Measurements from ENCODE around the gene PLCL2.

Gene PLCL2

GRCh38 chr3:16999161-16999560, 114.4 kb downstream of the PLCL2 start:
- no peaks in the 10 kb centered on the region for H3K36me3 ChIP-seq (ENCODE audit: control insufficient read depth, insufficient read depth, low read length)
- no peak overlapping the region for H3K4me3 ChIP-seq (ENCODE audit: low read depth, low read length)
- H3K4me1 ChIP-seq (ENCODE audit: control insufficient read depth, insufficient read depth, low read length): no peaks in the 10 kb centered on the region; the same call in 1 of the 2 replicates
- H3K9me3 ChIP-seq (ENCODE audit: control insufficient read depth, insufficient read depth, low read depth, low read length): peaks cover 6% of the 10 kb centered on the region
- no peak overlapping the region for H3K27ac ChIP-seq (ENCODE audit: low read depth, low read length)
- H3K27me3 ChIP-seq (ENCODE audit: control insufficient read depth, insufficient read depth, low read length): peaks cover 94% of the 10 kb centered on the region
- H3K9ac ChIP-seq (ENCODE audit: low read length): no peak overlapping the region

DNA sequence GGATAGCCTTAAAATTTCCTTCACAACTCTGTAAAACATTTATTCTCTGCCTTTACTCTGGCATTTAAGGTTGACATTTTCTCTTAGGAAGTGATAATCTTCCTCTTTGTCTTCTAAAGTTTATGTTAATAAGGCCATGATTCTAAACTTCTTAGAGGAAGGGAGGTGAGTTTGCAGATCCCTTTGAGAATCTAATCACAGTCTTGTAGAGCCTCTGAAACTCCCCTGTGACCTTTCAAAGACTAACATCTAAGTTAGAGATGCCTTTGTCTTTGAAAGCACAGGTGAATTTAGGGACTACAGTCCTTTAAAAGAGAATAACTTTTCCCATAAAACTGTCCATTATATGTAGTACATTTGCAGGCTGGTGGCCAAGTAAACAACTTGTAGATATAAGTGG, 115.1 kb downstream of the PLCL2 start:
- H3K27me3 ChIP-seq (ENCODE audit: control insufficient read depth, insufficient read depth, low read length): peaks cover 98% of the 10 kb centered on the region
- no peak overlapping the region for H3K27ac ChIP-seq (ENCODE audit: low read depth, low read length)
- H3K4me1 ChIP-seq (ENCODE audit: control insufficient read depth, insufficient read depth, low read length): no peaks in the 10 kb centered on the region; the same call in 1 of the 2 replicates
- H3K36me3 ChIP-seq (ENCODE audit: control insufficient read depth, insufficient read depth, low read length): no peaks in the 10 kb centered on the region
- H3K9me3 ChIP-seq (ENCODE audit: control insufficient read depth, insufficient read depth, low read depth, low read length): peaks cover 6% of the 10 kb centered on the region
- no peak overlapping the region for H3K9ac ChIP-seq (ENCODE audit: low read length)
- H3K4me3 ChIP-seq (ENCODE audit: low read depth, low read length): no peak overlapping the region

DNA sequence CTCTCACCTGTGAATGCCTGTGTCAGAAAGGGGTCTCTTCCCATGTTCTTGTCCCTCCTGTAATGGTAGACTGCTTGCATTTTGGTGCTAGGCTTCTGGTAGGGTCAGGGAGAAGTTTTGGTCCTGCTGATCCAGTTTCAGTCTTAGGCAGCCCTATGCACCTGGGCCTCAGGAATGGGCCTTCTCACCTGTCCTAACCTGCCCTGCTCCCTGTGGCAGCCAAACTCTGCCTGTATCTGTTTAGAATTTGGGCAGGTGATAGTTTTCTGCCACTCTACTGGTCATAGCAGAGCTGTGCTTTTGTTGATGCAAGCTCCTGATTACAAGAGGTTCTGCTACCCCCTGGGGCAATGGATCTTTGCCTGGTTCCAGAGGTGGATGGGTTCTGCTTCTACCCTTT, 118.7 kb downstream of the PLCL2 start:
- H3K9ac ChIP-seq (ENCODE audit: low read length): no peak overlapping the region
- no peaks in the 10 kb centered on the region; the same call in 1 of the 2 replicates for H3K4me1 ChIP-seq (ENCODE audit: control insufficient read depth, insufficient read depth, low read length)
- H3K27ac ChIP-seq (ENCODE audit: low read depth, low read length): no peak overlapping the region
- H3K9me3 ChIP-seq (ENCODE audit: control insufficient read depth, insufficient read depth, low read depth, low read length): peaks cover 6% of the 10 kb centered on the region
- peaks cover 80% of the 10 kb centered on the region for H3K27me3 ChIP-seq (ENCODE audit: control insufficient read depth, insufficient read depth, low read length)
- H3K36me3 ChIP-seq (ENCODE audit: control insufficient read depth, insufficient read depth, low read length): no peaks in the 10 kb centered on the region
- no peak overlapping the region for H3K4me3 ChIP-seq (ENCODE audit: low read depth, low read length)

DNA sequence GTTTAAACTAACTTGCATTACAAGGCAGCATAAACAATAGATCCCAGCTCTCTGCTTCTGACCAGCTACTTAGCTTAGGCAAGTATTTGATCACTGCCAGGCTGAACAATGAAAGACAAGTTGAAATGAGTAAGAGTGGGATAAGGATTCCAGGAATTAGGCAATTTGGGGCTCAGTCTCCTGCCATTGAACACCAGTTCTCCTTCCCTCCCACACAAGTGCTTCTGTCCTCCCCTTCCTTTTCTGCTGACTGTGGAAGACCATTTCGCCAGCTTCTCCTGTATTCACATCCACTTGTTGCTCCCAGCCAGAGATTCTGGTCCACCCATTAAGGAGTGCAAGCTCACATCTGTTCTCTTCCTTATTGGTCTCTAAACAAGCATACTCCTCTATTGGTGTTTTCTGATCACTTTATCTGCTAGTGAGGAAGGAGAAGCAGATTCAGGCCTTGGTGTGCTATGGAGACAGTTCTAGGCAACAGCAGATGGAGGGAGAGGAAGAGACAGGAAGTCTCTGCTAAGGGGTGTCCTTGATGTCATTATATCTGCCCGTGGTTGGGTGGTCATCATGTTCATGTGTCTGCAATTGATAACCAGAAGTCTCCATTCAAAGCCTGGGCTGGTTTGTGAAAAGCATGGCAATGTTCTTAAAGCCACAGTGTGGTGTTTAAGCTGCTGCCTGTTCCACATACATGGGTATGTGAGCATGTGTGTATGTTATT, 121.5 kb downstream of the PLCL2 start:
- H3K9ac ChIP-seq (ENCODE audit: low read length): no peak overlapping the region
- no peak overlapping the region for H3K27ac ChIP-seq (ENCODE audit: low read depth, low read length)
- H3K4me1 ChIP-seq (ENCODE audit: control insufficient read depth, insufficient read depth, low read length): no peaks in the 10 kb centered on the region; the same call in 1 of the 2 replicates
- H3K4me3 ChIP-seq (ENCODE audit: low read depth, low read length): no peak overlapping the region
- peaks cover 3% of the 10 kb centered on the region; the same call in 1 of the 2 replicates for H3K9me3 ChIP-seq (ENCODE audit: control insufficient read depth, insufficient read depth, low read depth, low read length)
- H3K36me3 ChIP-seq (ENCODE audit: control insufficient read depth, insufficient read depth, low read length): no peaks in the 10 kb centered on the region
- peaks cover 53% of the 10 kb centered on the region for H3K27me3 ChIP-seq (ENCODE audit: control insufficient read depth, insufficient read depth, low read length)

GRCh38 chr3:17007284-17007683, 122.5 kb downstream of the PLCL2 start:
- H3K36me3 ChIP-seq (ENCODE audit: control insufficient read depth, insufficient read depth, low read length): no peaks in the 10 kb centered on the region
- H3K4me1 ChIP-seq (ENCODE audit: control insufficient read depth, insufficient read depth, low read length): no peaks in the 10 kb centered on the region; the same call in 1 of the 2 replicates

DNA sequence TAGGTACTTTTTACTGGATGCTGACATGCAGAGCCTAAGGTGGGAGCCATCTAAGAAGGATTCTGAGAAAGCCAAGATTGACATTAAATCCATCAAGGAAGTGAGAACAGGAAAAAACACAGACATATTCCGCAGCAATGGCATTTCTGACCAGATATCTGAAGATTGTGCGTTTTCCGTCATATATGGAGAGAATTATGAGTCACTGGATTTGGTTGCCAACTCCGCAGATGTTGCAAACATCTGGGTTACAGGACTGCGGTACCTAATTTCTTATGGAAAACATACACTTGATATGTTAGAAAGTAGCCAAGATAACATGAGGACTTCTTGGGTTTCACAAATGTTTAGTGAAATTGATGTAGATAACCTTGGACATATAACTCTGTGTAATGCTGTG, 125.1 kb downstream of the PLCL2 start:
- H3K4me3 ChIP-seq (ENCODE audit: low read depth, low read length): no peak overlapping the region
- no peak overlapping the region for H3K9ac ChIP-seq (ENCODE audit: low read length)
- peaks cover 18% of the 10 kb centered on the region for H3K27me3 ChIP-seq (ENCODE audit: control insufficient read depth, insufficient read depth, low read length)
- H3K4me1 ChIP-seq (ENCODE audit: control insufficient read depth, insufficient read depth, low read length): no peaks in the 10 kb centered on the region
- no peaks in the 10 kb centered on the region for H3K36me3 ChIP-seq (ENCODE audit: control insufficient read depth, insufficient read depth, low read length)
- no peaks in the 10 kb centered on the region for H3K9me3 ChIP-seq (ENCODE audit: control insufficient read depth, insufficient read depth, low read depth, low read length)
- no peak overlapping the region for H3K27ac ChIP-seq (ENCODE audit: low read depth, low read length)

More at GRCh38 chr3:17007284-17007683, 122.5 kb downstream of the PLCL2 start:
- Histone ChIP-seq H3K4me3 (ENCODE audit: low read depth, low read length) (no peak overlapping the region), H3K27ac (ENCODE audit: low read depth, low read length) (no peak overlapping the region), H3K9me3 (ENCODE audit: control insufficient read depth, insufficient read depth, low read depth, low read length) (no peaks in the 10 kb centered on the region), H3K9ac (ENCODE audit: low read length) (no peak overlapping the region), H3K27me3 (ENCODE audit: control insufficient read depth, insufficient read depth, low read length) (peaks cover 43% of the 10 kb centered on the region)

GRCh38 chr3:17011728-17012338, 127.1 kb downstream of the PLCL2 start:
- Histone ChIP-seq H3K36me3 (ENCODE audit: control insufficient read depth, insufficient read depth, low read length) (no peaks in the 10 kb centered on the region), H3K4me1 (ENCODE audit: control insufficient read depth, insufficient read depth, low read length) (no peaks in the 10 kb centered on the region), H3K4me3 (ENCODE audit: low read depth, low read length) (no peak overlapping the region), H3K9me3 (ENCODE audit: control insufficient read depth, insufficient read depth, low read depth, low read length) (no peaks in the 10 kb centered on the region), H3K27ac (ENCODE audit: low read depth, low read length) (no peak overlapping the region), H3K27me3 (ENCODE audit: control insufficient read depth, insufficient read depth, low read length) (no peaks in the 10 kb centered on the region), H3K9ac (ENCODE audit: low read length) (no peak overlapping the region)

DNA sequence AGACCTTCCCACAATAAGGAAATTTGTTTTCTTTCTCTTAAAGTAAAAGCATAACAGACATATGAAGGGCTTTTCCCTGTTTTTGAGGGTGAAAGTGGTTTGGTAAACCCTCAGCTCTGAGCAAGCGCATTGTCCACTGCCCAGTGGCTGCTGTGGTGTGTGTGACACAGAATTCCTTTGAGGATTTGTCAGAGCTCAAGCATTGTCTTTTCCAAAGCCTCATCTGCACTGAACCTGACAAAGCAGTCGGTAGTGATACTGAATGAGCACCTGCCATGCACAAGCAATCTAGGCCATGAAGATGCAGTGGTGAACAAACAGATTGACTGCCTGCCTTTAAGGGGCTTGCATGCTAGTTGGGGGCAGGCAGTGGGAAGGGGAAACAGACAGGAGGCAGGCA, 128.3 kb downstream of the PLCL2 start:
- H3K27me3 ChIP-seq (ENCODE audit: control insufficient read depth, insufficient read depth, low read length): no peaks in the 10 kb centered on the region
- no peaks in the 10 kb centered on the region for H3K36me3 ChIP-seq (ENCODE audit: control insufficient read depth, insufficient read depth, low read length)
- no peak overlapping the region for H3K4me3 ChIP-seq (ENCODE audit: low read depth, low read length)
- H3K9ac ChIP-seq (ENCODE audit: low read length): no peak overlapping the region
- H3K27ac ChIP-seq (ENCODE audit: low read depth, low read length): no peak overlapping the region
- peaks cover 3% of the 10 kb centered on the region for H3K4me1 ChIP-seq (ENCODE audit: control insufficient read depth, insufficient read depth, low read length)
- H3K9me3 ChIP-seq (ENCODE audit: control insufficient read depth, insufficient read depth, low read depth, low read length): no peaks in the 10 kb centered on the region

- no peaks in the 10 kb centered on the region for H3K27me3 ChIP-seq (ENCODE audit: control insufficient read depth, insufficient read depth, low read length)
- no peak overlapping the region for H3K9ac ChIP-seq (ENCODE audit: low read length)
- no peaks in the 10 kb centered on the region for H3K36me3 ChIP-seq (ENCODE audit: control insufficient read depth, insufficient read depth, low read length)
- no peaks in the 10 kb centered on the region for H3K9me3 ChIP-seq (ENCODE audit: control insufficient read depth, insufficient read depth, low read depth, low read length)
- H3K4me1 ChIP-seq (ENCODE audit: control insufficient read depth, insufficient read depth, low read length): peaks cover 6% of the 10 kb centered on the region
- no peak overlapping the region for H3K4me3 ChIP-seq (ENCODE audit: low read depth, low read length)
- H3K27ac ChIP-seq (ENCODE audit: low read depth, low read length): no peak overlapping the region
Observed at GRCh38 chr3:17013571-17013970, 128.8 kb downstream of the PLCL2 start.

DNA sequence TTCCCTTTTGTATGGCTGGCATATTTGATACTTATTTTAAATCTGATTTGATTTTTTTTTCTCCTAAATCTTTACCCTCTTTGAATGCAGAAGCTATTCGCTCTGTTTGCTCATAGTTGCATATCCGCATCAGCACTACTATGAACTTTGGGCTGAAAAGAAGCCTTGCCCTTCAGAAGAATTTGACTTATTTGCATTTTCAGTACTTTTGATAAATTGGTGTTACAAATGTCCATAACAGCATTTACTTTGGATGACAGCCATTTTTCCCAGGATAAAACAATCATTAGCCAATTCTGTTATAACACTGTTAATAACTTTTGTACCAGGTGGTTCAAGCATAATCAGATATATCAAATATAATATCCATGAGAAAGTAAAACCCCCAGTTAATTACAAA, 129.5 kb downstream of the PLCL2 start:
- Histone ChIP-seq H3K4me1 (ENCODE audit: control insufficient read depth, insufficient read depth, low read length) (peaks cover 6% of the 10 kb centered on the region), H3K27me3 (ENCODE audit: control insufficient read depth, insufficient read depth, low read length) (no peaks in the 10 kb centered on the region), H3K4me3 (ENCODE audit: low read depth, low read length) (no peak overlapping the region), H3K9ac (ENCODE audit: low read length) (no peak overlapping the region), H3K36me3 (ENCODE audit: control insufficient read depth, insufficient read depth, low read length) (no peaks in the 10 kb centered on the region), H3K9me3 (ENCODE audit: control insufficient read depth, insufficient read depth, low read depth, low read length) (no peaks in the 10 kb centered on the region), H3K27ac (ENCODE audit: low read depth, low read length) (no peak overlapping the region)

DNA sequence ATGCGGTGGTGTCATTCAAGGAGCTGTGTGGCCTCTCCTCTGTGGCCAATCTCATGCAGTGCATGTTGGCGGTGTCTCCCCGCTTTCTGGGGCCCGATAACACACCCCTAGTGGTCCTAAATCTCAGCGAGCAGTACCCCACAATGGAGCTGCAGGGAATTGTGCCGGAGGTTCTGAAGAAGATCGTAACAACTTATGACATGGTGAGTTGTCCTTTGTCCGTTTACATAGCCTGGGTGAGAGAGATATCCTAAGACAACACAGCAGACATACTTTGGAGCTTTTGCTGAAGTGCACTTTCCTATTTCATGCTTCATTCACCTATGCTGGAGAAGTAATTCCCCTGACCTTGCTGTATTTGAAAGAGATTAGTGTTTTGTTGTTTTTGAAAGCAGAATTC, 130.0 kb downstream of the PLCL2 start:
- H3K27ac ChIP-seq (ENCODE audit: low read depth, low read length): no peak overlapping the region
- no peaks in the 10 kb centered on the region for H3K36me3 ChIP-seq (ENCODE audit: control insufficient read depth, insufficient read depth, low read length)
- no peak overlapping the region for H3K9ac ChIP-seq (ENCODE audit: low read length)
- H3K27me3 ChIP-seq (ENCODE audit: control insufficient read depth, insufficient read depth, low read length): no peaks in the 10 kb centered on the region
- H3K4me3 ChIP-seq (ENCODE audit: low read depth, low read length): no peak overlapping the region
- H3K9me3 ChIP-seq (ENCODE audit: control insufficient read depth, insufficient read depth, low read depth, low read length): no peaks in the 10 kb centered on the region
- H3K4me1 ChIP-seq (ENCODE audit: control insufficient read depth, insufficient read depth, low read length): peaks cover 6% of the 10 kb centered on the region

All from HUES6 (cell line).